Kidney epithelial cell (primary cell): ENCODE results near the gene SLC9C2. TPM values are rescaled to one million over a fixed set of nuclear protein-coding genes. Genes with fewer than 3 reads are reported as not detected.

Experiments used
- DNase-seq: peaks from one replicate; pipeline ENCODE4 v3.0.0-alpha.2; 2010; ENCODE audit warnings: low read depth
- H3K27me3 ChIP-seq: 2 replicates; pipeline ENCODE4 v1.6.0; 2011; ENCODE audit warnings: low read length; ENCODE audit not compliant: control insufficient read depth, insufficient read depth
- H3K36me3 ChIP-seq: 2 replicates; pipeline ENCODE4 v1.5.1; 2011; ENCODE audit warnings: low read length; ENCODE audit not compliant: control insufficient read depth, insufficient read depth
- H3K4me3 ChIP-seq: 2 replicates; pipeline ENCODE4 v1.5.1; 2011; ENCODE audit warnings: low read depth, mild to moderate bottlenecking, control low read depth, low read length
- total RNA-seq: library from RNA; depleted of rRNA; stranded (reverse); fragments of >200 nt; gene quantifications from 2 replicates; pipeline ENCODE4 v1.2.3, GENCODE V29; 2015
- TF ChIP-seq, protein P1 (sequence below): IDR thresholded peaks from 2 replicates; pipeline ENCODE4 v1.5.1; 2011; ENCODE audit warnings: mild to moderate bottlenecking, moderate library complexity, low read length, control low read depth, inconsistent platforms; ENCODE audit not compliant: insufficient read depth, poor library complexity, severe bottlenecking

Gene SLC9C2
- total RNA-seq, 1 donor from 2014 or later: not detected

DNA sequence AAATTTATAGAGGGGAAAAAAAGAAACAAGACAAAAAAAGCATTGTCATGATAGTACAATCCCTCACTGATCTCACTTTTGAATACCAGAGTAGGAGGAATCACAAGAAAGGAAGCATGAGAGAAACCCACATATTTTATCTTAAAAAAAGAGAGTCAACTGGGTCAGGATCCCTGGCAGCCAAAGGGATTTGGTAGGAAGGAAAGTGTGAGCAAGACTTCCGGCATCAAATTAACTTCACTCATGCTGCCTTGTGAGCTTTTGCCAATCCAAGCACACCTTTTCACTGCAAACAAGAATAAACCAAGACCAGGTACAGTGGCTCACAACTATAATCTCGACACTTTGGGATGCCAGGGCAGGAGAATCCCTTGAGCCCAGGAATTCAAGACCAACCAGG, 53.1 kb downstream of the SLC9C2 start:
- DNase-seq: no peak
- no peaks in the 10 kb centered on the region for H3K36me3 ChIP-seq
- no peaks in the 10 kb centered on the region for H3K27me3 ChIP-seq
- TF ChIP-seq, protein P1, sequence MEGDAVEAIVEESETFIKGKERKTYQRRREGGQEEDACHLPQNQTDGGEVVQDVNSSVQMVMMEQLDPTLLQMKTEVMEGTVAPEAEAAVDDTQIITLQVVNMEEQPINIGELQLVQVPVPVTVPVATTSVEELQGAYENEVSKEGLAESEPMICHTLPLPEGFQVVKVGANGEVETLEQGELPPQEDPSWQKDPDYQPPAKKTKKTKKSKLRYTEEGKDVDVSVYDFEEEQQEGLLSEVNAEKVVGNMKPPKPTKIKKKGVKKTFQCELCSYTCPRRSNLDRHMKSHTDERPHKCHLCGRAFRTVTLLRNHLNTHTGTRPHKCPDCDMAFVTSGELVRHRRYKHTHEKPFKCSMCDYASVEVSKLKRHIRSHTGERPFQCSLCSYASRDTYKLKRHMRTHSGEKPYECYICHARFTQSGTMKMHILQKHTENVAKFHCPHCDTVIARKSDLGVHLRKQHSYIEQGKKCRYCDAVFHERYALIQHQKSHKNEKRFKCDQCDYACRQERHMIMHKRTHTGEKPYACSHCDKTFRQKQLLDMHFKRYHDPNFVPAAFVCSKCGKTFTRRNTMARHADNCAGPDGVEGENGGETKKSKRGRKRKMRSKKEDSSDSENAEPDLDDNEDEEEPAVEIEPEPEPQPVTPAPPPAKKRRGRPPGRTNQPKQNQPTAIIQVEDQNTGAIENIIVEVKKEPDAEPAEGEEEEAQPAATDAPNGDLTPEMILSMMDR: no peak
- no peak overlapping the region for H3K4me3 ChIP-seq

DNA sequence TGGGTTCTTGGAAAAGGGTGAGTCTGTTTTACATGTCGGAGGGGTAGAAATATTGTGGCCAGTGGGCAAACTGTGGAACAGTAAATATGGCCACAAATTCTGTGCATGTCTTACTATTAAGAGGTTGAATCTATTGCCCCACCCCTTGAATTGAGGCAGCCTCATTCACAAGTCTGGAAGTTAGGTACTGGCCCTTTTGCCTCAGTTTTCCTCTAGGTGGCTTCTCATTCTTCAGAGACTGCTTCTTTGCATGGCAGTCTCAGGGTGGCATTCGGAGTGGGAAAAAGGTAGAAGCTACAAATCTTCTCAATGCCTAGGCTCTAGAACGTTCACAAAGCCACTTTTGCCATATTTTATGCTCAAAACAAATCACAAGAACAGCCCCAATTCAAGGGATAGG, 57.2 kb downstream of the SLC9C2 start:
- H3K4me3 ChIP-seq: no peak overlapping the region
- DNase-seq: no peak
- TF ChIP-seq, protein P1: no peak
- no peaks in the 10 kb centered on the region for H3K27me3 ChIP-seq
- no peaks in the 10 kb centered on the region for H3K36me3 ChIP-seq

DNA sequence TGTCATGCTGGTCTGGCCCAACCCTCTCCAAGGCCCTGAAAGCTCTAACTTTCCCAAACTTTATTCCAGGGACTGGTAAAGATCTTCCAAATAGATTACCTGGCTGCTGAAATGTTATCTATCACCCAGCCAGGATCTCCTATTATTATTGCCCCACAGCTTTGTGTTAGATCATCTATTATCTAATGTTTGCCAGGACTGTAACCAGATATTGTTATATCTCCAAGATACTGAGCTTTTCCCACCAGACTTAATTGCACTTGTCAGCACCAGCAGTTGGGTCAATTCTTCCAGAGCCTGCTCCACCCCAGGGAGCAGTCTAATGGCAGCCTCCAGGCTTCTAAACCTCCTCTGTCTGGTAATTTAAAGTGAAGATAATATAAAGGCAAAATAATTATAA, 66.6 kb downstream of the SLC9C2 start:
- Histone ChIP-seq H3K27me3 (no peaks in the 10 kb centered on the region), H3K36me3 (no peaks in the 10 kb centered on the region), H3K4me3 (no peak overlapping the region)
- no peak for DNase-seq
- TF ChIP-seq, protein P1: no peak

DNA sequence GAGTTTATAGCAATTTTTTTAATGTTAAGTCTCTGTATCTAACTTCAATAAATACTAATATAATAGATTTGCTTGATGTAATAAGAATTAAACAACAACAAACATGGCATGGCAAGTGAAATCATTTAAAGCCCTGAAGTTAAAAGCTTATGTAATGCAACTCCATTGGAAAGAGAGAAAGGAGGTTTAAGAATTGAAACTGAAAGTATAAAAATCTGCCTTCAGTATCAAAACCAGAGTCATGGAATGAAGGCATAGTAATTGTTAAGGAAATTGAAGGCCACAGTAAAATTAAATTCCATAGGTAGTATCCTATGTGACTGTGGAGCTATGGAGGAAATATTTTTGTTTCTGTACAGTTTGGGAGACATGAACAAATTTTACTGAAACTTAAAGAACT, 70.6 kb downstream of the SLC9C2 start:
- Histone ChIP-seq H3K36me3 (no peaks in the 10 kb centered on the region), H3K27me3 (no peaks in the 10 kb centered on the region), H3K4me3 (no peak overlapping the region)
- DNase-seq: no peak
- TF ChIP-seq, protein P1: no peak

DNA sequence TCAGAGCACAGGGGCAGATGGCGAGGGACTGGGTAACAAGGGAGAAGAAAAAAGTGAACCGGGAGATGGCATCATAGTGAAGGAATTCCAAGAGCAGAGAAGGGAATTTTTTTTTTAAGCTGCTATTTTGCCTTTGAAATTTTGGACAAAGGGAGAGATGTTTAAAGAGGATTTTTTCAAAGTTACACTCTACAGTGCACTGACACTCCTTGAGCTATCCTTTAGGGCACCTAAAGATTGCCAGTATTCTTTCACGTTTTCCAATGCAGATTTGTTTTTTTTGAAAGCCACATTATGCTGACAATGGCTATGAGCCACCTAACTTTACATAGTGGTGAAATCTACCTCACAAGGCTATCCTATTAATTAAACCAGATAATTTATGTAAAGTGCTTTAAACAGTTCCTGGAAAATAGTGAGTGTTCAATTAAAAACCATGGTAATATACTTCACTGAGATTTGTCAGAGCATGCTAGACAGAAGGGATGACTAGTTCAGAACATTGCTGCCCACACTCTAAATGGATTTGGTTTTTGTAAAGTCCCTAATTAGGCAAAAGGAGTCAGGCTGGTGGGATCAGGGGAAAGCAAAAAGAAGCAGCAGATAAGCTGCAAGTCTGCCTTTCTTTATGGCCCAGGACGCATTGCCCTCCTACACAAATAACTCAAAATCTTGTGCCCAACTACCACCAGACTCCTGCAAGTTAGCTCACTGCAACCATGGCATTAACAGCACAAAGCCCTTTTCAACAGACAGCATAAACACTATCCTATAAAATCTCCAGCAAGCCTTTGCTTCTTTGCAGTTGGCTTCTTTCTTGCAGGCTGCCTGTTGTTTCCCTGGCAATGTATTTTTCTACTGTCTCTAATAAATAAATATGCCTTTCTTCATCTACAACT, 71.8 kb downstream of the SLC9C2 start:
- TF ChIP-seq, protein P1: no peak
- Histone ChIP-seq H3K4me3 (no peak overlapping the region), H3K27me3 (no peaks in the 10 kb centered on the region), H3K36me3 (no peaks in the 10 kb centered on the region)
- DNase-seq: no peak

DNA sequence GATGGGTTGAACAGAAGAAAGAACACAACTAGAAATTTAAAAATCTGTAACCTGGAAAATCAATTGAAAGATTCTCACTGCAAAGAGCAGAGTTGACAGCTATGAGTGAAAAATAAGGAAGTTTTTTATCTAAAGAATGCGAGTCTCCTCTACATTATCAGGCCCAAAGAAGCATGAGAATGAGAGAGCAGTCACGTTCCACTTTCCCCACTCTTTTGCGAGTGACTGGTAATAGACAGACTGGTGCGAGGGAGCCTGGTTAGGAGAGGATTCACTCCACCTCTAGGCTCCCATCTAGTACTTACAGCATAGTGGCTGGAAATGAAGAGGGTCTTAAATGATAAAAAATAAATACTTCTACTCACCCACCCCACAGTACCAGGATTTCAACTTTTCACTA, 73.8 kb downstream of the SLC9C2 start:
- no peaks in the 10 kb centered on the region for H3K27me3 ChIP-seq
- H3K4me3 ChIP-seq: no peak overlapping the region
- no peaks in the 10 kb centered on the region for H3K36me3 ChIP-seq
- TF ChIP-seq, protein P1: no peak
- DNase-seq: no peak
